K562 (cell line): ENCODE measurements around the gene G2E3.

ENCODE experiments used
- ARHGAP35 ChIP-seq: fragments of 450-650 bp; IDR thresholded peaks from 2 replicates; pipeline ENCODE4 v1.6.1; 2018; ENCODE audit not compliant: partially characterized antibody
- EGR1 ChIP-seq: fragments of 450-650 bp; conservative IDR thresholded peaks from 2 replicates; pipeline ENCODE4 v1.6.1; 2017; ENCODE audit warnings: mild to moderate bottlenecking
- RBBP5 ChIP-seq: fragments of 200-600 bp; sonication (generic); IDR thresholded peaks from 2 replicates; pipeline ENCODE4 v1.6.1; 2012; ENCODE audit warnings: borderline replicate concordance, mild to moderate bottlenecking, low read length, control low read depth, inconsistent platforms; ENCODE audit not compliant: insufficient read depth, poor library complexity, severe bottlenecking
- SAFB2 ChIP-seq: fragments of 200-400 bp; formaldehyde crosslinking; IDR thresholded peaks from 2 replicates; pipeline ENCODE4 v1.6.1; 2018; ENCODE audit warnings: borderline replicate concordance, low read length, low read depth, moderate library complexity; ENCODE audit not compliant: severe bottlenecking
- SREBF2 ChIP-seq: sonication (generic); formaldehyde crosslinking; IDR thresholded peaks from 2 replicates; pipeline ENCODE4 v1.4.0; 2020; ENCODE audit warnings: mild to moderate bottlenecking, missing genetic modification reagents

GRCh38 chr14:30656190-30656632 lies 97.3 kb downstream of the G2E3 start:
- TF ChIP-seq ARHGAP35 (no peak), EGR1 (no peak), SAFB2 (no peak), RBBP5 (no peak), SREBF2 (no peak)
